Gastrocnemius medialis (tissue), 4 donors: ENCODE results near the gene SMNDC1. TPM values are rescaled to one million over a fixed set of nuclear protein-coding genes. Genes with fewer than 3 reads are reported as not detected.

Experiments used
- ATAC-seq, 2 donors: fragments of 150-250 bp; one replicate each; pipeline ENCODE4 v1.9.1; 2016
- DNase-seq, 2 donors: peaks; one replicate each; pipeline ENCODE4 v3.0.0-alpha.2; 2019
- H3K27ac ChIP-seq, 4 donors: fragments of 200-600 bp; sonication (generic); 1 replicate in 1 of 4; 2 replicates in 3 of 4; pipeline ENCODE4 v1.5.1; 2016 to 2018; ENCODE audit warnings: mild to moderate bottlenecking in 2 of 4, moderate library complexity in 1 of 4
- H3K27me3 ChIP-seq, 3 donors: fragments of 200-600 bp; sonication (generic) in 2 of 3; 1 replicate in 1 of 3; 2 replicates in 2 of 3; pipeline versions ENCODE4 v1.5.1 to v1.6.0; 2016 to 2019; ENCODE audit warnings: mild to moderate bottlenecking in 1 of 3, moderate library complexity in 1 of 3
- H3K36me3 ChIP-seq, 2 donors: fragments of 200-600 bp; sonication (generic) in 1 of 2; one replicate each; pipeline ENCODE4 v1.5.1; 2017 to 2018
- H3K4me1 ChIP-seq, 2 donors: fragments of 200-600 bp; sonication (generic) in 1 of 2; one replicate each; pipeline ENCODE4 v1.5.1; 2016 to 2017; ENCODE audit warnings: mild to moderate bottlenecking in 2 of 2
- H3K4me3 ChIP-seq, 4 donors: fragments of 200-600 bp; sonication (generic) in 3 of 4; 1 replicate in 1 of 4; 2 replicates in 3 of 4; pipeline ENCODE4 v1.5.1; 2016 to 2019; ENCODE audit warnings: mild to moderate bottlenecking in 2 of 4
- H3K9me3 ChIP-seq, 3 donors: fragments of 200-600 bp; sonication (generic) in 2 of 3; 1 replicate in 1 of 3; 2 replicates in 2 of 3; pipeline ENCODE4 v1.5.1; 2016 to 2019
- POLR2A ChIP-seq, 2 donors: fragments of 450-650 bp; IDR thresholded peaks; one replicate each; pipeline ENCODE4 v1.6.1; 2017; ENCODE audit warnings: antibody characterized with exemption in 2 of 2, mild to moderate bottlenecking in 2 of 2, moderate library complexity in 2 of 2
- in situ Hi-C, 4 donors: fragments of 200-750 bp; cut with MboI; loops; one replicate each; pipeline versions ENCODE4 v1.15.0 to v1.8.0; 2017; ENCODE audit warnings: low sequenced_read_pairs in 4 of 4
- intact Hi-C: fragments of 100-400 bp; cut with DNase I; formaldehyde crosslinking; loops from one replicate; pipeline ENCODE4 v1.15.1; 2023; ENCODE audit warnings: low total_unique reads
- total RNA-seq, 4 donors: library from RNA; depleted of rRNA; stranded (reverse); fragments of >200 nt; gene quantifications; one replicate each; pipeline versions ENCODE4 v1.1.0 to v1.2.3, GENCODE V29; 2016
- TF ChIP-seq, protein P1 (sequence below), 5 experiments: fragments of 450-650 bp in 3 of 5; fragments of 200-600 bp in 2 of 5; sonication (generic) in 2 of 5; IDR thresholded peaks in 4 of 5; conservative IDR thresholded peaks in 1 of 5; 1 replicate in 4 of 5; 2 replicates in 1 of 5; pipeline ENCODE4 v1.5.1; 2016 to 2019; ENCODE audit warnings: antibody characterized with exemption in 5 of 5, mild to moderate bottlenecking in 3 of 5, moderate library complexity in 3 of 5

SMNDC1 gene
- total RNA-seq, 4 donors from 2014 or later, result 7.3 to 23.9 (median 10.0) TPM

DNA sequence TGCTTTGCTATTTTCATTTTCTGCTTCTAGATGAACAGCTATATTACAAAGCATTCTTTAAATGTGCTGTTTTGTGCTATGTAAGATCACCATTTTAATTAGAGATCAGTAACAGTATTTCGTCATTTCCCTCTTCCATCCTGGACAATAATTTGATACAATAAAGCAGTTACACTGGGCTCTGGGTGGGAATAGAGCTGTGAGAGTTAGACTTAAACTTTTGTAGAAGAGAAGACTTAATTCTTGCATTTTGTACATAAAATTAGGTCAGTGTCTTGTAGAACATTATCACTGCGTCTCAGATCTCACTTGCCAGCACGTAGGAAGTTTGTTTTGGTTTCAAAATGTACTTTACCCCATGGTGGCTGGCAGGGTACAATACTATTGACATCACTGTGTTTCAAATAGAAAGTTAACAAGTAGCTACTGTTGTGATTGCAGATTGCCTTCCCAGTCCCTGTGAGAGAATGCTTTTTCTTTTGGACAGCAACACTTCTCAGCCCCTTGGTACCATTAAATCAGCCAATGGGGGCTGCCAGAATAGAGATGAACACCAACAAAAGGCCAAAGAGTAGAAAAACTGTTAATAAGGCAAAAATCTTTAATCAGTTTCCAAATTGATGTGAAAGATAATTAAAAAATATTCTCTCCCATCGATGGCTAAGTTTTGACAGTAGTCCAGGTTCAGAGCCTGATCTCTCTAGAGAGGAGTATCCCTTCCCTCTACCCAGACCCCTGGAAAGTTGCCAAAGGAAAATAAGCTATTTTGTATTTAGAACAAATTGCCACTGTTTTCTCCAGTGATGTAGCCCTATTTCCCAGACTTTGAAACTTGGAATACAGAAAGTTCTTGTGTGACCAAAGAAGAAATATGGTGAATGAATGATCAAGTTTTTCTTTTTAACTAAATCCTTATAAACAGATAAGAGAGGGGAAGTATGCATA, 35.1 kb downstream of the SMNDC1 start:
- no peaks in the 10 kb centered on the region for H3K9me3 ChIP-seq
- TF ChIP-seq, protein P1, sequence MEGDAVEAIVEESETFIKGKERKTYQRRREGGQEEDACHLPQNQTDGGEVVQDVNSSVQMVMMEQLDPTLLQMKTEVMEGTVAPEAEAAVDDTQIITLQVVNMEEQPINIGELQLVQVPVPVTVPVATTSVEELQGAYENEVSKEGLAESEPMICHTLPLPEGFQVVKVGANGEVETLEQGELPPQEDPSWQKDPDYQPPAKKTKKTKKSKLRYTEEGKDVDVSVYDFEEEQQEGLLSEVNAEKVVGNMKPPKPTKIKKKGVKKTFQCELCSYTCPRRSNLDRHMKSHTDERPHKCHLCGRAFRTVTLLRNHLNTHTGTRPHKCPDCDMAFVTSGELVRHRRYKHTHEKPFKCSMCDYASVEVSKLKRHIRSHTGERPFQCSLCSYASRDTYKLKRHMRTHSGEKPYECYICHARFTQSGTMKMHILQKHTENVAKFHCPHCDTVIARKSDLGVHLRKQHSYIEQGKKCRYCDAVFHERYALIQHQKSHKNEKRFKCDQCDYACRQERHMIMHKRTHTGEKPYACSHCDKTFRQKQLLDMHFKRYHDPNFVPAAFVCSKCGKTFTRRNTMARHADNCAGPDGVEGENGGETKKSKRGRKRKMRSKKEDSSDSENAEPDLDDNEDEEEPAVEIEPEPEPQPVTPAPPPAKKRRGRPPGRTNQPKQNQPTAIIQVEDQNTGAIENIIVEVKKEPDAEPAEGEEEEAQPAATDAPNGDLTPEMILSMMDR (IDR thresholded peaks at IDR 0.05 in 4 of 5, conservative IDR thresholded peaks at IDR 0.05 in 1 of 5), result no peak
- peak; percentile 20 to 50 for TF ChIP-seq POLR2A (IDR thresholded peaks at IDR 0.05)
- intact Hi-C loops (loop anchor here (2.0 to 10.0 kb wide), 4 partner anchors 43 to 375 kb away; partner anchors contain the start of gene ADD3), in situ Hi-C loops (loop anchor here in 1 of 4 donors (5.0 kb wide), 1 partner anchor 47 kb away; no protein-coding TSS in a partner anchor)
- DNase-seq (peak; percentile 30 to 42), ATAC-seq (peak; percentile 94 to 96)
- H3K27me3 ChIP-seq, result no peaks in the 10 kb centered on the region
- H3K4me3 ChIP-seq, result peak overlapping the region; percentile 46 to 57 (median 50)
- H3K27ac ChIP-seq, result peak overlapping the region; percentile 84 to 90 (median 88)
- H3K36me3 ChIP-seq, result no peaks in the 10 kb centered on the region
- H3K4me1 ChIP-seq, result peaks cover 61 to 75% of the 10 kb centered on the region in 2 donors

- Histone ChIP-seq H3K4me1 (peaks cover 54 to 68% of the 10 kb centered on the region in 2 donors), H3K4me3 (peak overlapping the region; percentile 46 to 57 (median 50)), H3K27me3 (no peaks in the 10 kb centered on the region), H3K36me3 (no peaks in the 10 kb centered on the region), H3K27ac (peak overlapping the region; percentile 84 to 90 (median 88)), H3K9me3 (no peaks in the 10 kb centered on the region)
- TF ChIP-seq POLR2A (IDR thresholded peaks at IDR 0.05), result no peak
- TF ChIP-seq, protein P1 (IDR thresholded peaks at IDR 0.05 in 4 of 5, conservative IDR thresholded peaks at IDR 0.05 in 1 of 5), result no peak
- peak in 1 of 2 donors; percentile 18 for ATAC-seq
- in situ Hi-C loops (no loop called here), intact Hi-C loops (loop anchor here (2.0 kb wide), 2 partner anchors 42 to 60 kb away; no protein-coding TSS in a partner anchor)
- no peak for DNase-seq
These were observed 35.7 kb downstream of the SMNDC1 start for GRCh38 chr10:110268971-110269370.

DNA sequence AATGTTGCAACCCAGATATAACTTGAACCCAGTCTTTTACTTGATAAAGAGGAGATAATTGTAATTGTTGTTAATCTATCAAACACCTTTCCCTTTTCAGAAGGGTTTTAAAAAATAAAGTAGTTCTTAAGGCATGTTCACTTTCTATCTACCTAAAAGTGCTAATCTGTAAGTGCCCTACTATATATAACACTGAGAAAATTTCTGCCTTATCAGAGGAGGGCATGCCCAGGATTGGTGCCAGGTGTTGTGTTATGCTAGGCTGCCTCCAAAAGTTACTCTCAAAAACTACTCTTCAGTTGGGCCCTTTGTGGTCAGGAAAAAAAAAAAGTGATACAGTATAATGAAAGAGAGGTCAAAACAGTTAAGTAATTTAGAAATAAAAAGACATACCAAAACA, 36.3 kb downstream of the SMNDC1 start:
- ATAC-seq (no peak), DNase-seq (no peak)
- intact Hi-C loops (loop anchor here (2.0 kb wide), 2 partner anchors 42 to 60 kb away; no protein-coding TSS in a partner anchor), in situ Hi-C loops (no loop called here)
- Histone ChIP-seq H3K4me3 (peak overlapping the region in 1 of 4 donors; percentile 13), H3K27ac (peak overlapping the region; percentile 84 to 90 (median 88)), H3K4me1 (peaks cover 57 to 68% of the 10 kb centered on the region in 2 donors), H3K36me3 (no peaks in the 10 kb centered on the region), H3K9me3 (no peaks in the 10 kb centered on the region), H3K27me3 (no peaks in the 10 kb centered on the region)
- TF ChIP-seq POLR2A (IDR thresholded peaks at IDR 0.05), result no peak
- TF ChIP-seq, protein P1 (IDR thresholded peaks at IDR 0.05 in 4 of 5, conservative IDR thresholded peaks at IDR 0.05 in 1 of 5), result no peak

DNA sequence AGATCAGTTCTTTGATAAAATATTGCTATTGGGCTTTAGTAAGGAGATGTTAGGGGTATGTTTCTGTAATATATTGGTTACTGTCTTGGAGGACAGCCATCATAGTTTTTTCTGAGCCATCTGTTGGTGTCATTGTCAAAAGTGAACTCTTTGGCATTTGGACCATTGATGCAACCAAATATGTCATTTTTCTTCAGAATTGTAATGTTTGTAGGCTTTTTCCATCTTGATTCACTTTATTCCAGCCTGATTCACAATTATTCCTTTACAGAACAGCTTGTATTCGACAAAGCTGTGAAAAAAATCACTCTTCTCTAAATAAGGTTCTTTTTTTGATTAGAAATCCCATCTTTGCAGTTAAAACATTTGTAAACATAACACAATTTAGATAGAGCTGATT, 37.4 kb downstream of the SMNDC1 start:
- Histone ChIP-seq H3K27me3 (no peaks in the 10 kb centered on the region), H3K36me3 (no peaks in the 10 kb centered on the region), H3K4me3 (no peak overlapping the region), H3K27ac (peak overlapping the region; percentile 3 to 90 (median 86)), H3K9me3 (no peaks in the 10 kb centered on the region), H3K4me1 (peaks cover 59 to 68% of the 10 kb centered on the region in 2 donors)
- in situ Hi-C loops, result no loop called here
- intact Hi-C loops, result no loop called here
- DNase-seq (no peak), ATAC-seq (no peak)
- TF ChIP-seq, protein P1 (IDR thresholded peaks at IDR 0.05 in 4 of 5, conservative IDR thresholded peaks at IDR 0.05 in 1 of 5), result no peak
- no peak for TF ChIP-seq POLR2A (IDR thresholded peaks at IDR 0.05)
